ENCODE data around the gene ADI1. TPM values are rescaled to one million over a fixed set of nuclear protein-coding genes. Genes with fewer than 3 reads are reported as not detected.

ADI1 gene
- total and polyA plus RNA-seq, 2 of the 8 experiments (the other 6 are each of a cell fraction or from before 2014, with no cell fraction given): 12.2 to 40.2 TPM

DNA sequence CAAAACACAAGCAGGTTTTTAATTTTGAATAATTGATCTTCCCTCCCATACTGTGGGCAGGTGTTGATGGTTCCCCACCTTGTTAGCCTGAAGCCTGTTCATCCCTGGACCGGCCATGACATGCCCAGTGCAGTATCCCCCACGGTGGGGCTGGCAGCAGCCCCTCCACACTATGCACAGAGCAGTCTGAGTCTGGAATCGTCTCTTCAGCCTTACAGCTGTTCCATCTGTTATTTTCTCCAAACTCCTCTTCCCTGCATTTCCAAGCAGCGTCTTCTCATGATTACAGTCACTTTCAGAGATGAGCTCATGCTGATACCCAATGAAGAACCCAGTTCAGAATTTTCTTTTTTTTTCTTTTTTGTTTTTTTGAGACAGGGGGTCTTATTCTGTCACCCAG is 68.2 kb downstream of the ADI1 start:
- Histone ChIP-seq H3K9ac (replicated peaks in 1 of 4; ENCODE audit: extremely low read depth in 1 of 4, low read depth in 3 of 4, low read length in 3 of 4) (no peak overlapping the region), H3K79me1 (ENCODE audit: low read depth, low read length) (peaks cover 2% of the 10 kb centered on the region; the same call in 1 of the 2 replicates), H3K4me2 (ENCODE audit: insufficient read depth in 1 of 2, low read depth in 2 of 2, low read length in 2 of 2) (no peak overlapping the region), H3K4me1 (replicated peaks in 1 of 4; ENCODE audit: control insufficient read depth in 3 of 4, insufficient read depth in 4 of 4, low read length in 3 of 4) (peaks cover 0 to 3% (median 0%) of the 10 kb centered on the region in 4 experiments; a peak in 1 of 7 replicates), H2BK15ac (ENCODE audit: low read length) (no peak overlapping the region), H3K27ac (ENCODE audit: low read depth, low read length) (no peak overlapping the region), H3K36me3 (ENCODE audit: control insufficient read depth in 2 of 4, insufficient read depth in 4 of 4, low read length in 3 of 4) (peaks cover 3 to 7% (median 5%) of the 10 kb centered on the region in 4 experiments; a peak in 3 of 8 replicates), H3K18ac (ENCODE audit: extremely low read depth, low read length) (no peak overlapping the region), H3K4me3 (ENCODE audit: extremely low read depth in 1 of 4, insufficient read depth in 2 of 4, low read depth in 3 of 4, low read length in 4 of 4) (no peak overlapping the region), H3K23ac (ENCODE audit: insufficient read length) (no peak overlapping the region), H3K79me2 (ENCODE audit: control insufficient read depth in 1 of 2, insufficient read depth in 2 of 2, low read length in 2 of 2) (no peaks in the 10 kb centered on the region), H3K27me3 (replicated peaks in 1 of 4; ENCODE audit: control insufficient read depth in 3 of 4, extremely low read depth in 1 of 4, insufficient read depth in 3 of 4, low read length in 3 of 4) (no peaks in the 10 kb centered on the region), H2BK12ac (ENCODE audit: low read depth, low read length) (no peak overlapping the region), H3K4ac (replicated peaks; ENCODE audit: insufficient read length, low read depth, low read length) (no peak overlapping the region), H4K91ac (replicated peaks; ENCODE audit: insufficient read length, low read length) (no peak overlapping the region), H3K14ac (ENCODE audit: insufficient read length) (no peak overlapping the region), H2AK5ac (ENCODE audit: low read depth, low read length) (no peak overlapping the region), H4K5ac (ENCODE audit: insufficient read length, low read depth, low read length) (no peak overlapping the region), H4K8ac (ENCODE audit: extremely low read depth, insufficient read depth, low read length) (no peak overlapping the region), H2AFZ (ENCODE audit: low read length) (no peak overlapping the region), H3K56ac (replicated peaks; ENCODE audit: insufficient read length, low read depth, low read length) (no peak overlapping the region), H4K20me1 (replicated peaks in 1 of 2; ENCODE audit: control insufficient read depth in 1 of 2, insufficient read depth in 2 of 2, low read length in 2 of 2) (peaks cover 0 to 5% of the 10 kb centered on the region in 2 experiments), H2BK5ac (ENCODE audit: low read depth, low read length) (no peak overlapping the region), H2BK120ac (replicated peaks; ENCODE audit: low read depth, low read length) (no peak overlapping the region), H3K9me3 (ENCODE audit: insufficient read depth in 2 of 2, low read depth in 1 of 2, low read length in 1 of 2) (no peaks in the 10 kb centered on the region), H3K23me2 (ENCODE audit: low read depth, low read length) (no peaks in the 10 kb centered on the region), H2BK20ac (ENCODE audit: low read length) (no peak overlapping the region)
- ChIA-PET CTCF (ENCODE audit: partially characterized antibody) (interaction anchor here (1.0 to 5.4 kb wide), 7 partner anchors 8 to 28 kb away, joined by 3 to 51 read pairs (median 4); no protein-coding TSS in a partner anchor), POLR2A (ENCODE audit: partially characterized antibody) (no interaction called here)
- FAIRE-seq (no peak), DNase-seq (ENCODE audit: low read depth in 1 of 2, low spot score in 2 of 2) (peak in 1 of 2 experiments; percentile 8)
- whole genome bisulfite sequencing, 2 experiments (ENCODE audit: extremely low coverage in 1 of 2, insufficient coverage in 1 of 2, insufficient read length in 1 of 2, insufficient replicate concordance in 2 of 2, low coverage in 1 of 2, low lambda C conversion rate in 2 of 2, missing lambda C conversion rate in 1 of 2): 86% methylated on average over 4 of the region's 4 CpGs; no CpG with 5 or more reads in 1 of the 2 experiments
- TF ChIP-seq SAP30 (IDR thresholded peaks at IDR 0.05; ENCODE audit: insufficient read depth, insufficient replicate concordance, low read length) (no peak), RBBP5 (IDR thresholded peaks at IDR 0.05; ENCODE audit: borderline replicate concordance, low read depth, low read length) (no peak), ASH2L (IDR thresholded peaks at IDR 0.05; ENCODE audit: low read length) (no peak), SRF (IDR thresholded peaks at IDR 0.05; ENCODE audit: low read depth, low read length) (no peak), BRCA1 (IDR thresholded peaks at IDR 0.05; ENCODE audit: low read depth, low read length) (no peak), EP300 (IDR thresholded peaks at IDR 0.05; ENCODE audit: borderline replicate concordance in 1 of 2, low read depth in 2 of 2, low read length in 2 of 2) (no peak), KDM5A (IDR thresholded peaks at IDR 0.05; ENCODE audit: low read length) (no peak), YY1 (IDR thresholded peaks at IDR 0.05; ENCODE audit: low read depth, low read length) (no peak), KDM4A (IDR thresholded peaks at IDR 0.05; ENCODE audit: low read depth, low read length, severe bottlenecking) (no peak), CEBPB (IDR thresholded peaks at IDR 0.05; ENCODE audit: low read depth, low read length) (no peak), RXRA (IDR thresholded peaks at IDR 0.05; ENCODE audit: insufficient read depth, low read depth, low read length) (no peak)
- TF ChIP-seq, protein P1, sequence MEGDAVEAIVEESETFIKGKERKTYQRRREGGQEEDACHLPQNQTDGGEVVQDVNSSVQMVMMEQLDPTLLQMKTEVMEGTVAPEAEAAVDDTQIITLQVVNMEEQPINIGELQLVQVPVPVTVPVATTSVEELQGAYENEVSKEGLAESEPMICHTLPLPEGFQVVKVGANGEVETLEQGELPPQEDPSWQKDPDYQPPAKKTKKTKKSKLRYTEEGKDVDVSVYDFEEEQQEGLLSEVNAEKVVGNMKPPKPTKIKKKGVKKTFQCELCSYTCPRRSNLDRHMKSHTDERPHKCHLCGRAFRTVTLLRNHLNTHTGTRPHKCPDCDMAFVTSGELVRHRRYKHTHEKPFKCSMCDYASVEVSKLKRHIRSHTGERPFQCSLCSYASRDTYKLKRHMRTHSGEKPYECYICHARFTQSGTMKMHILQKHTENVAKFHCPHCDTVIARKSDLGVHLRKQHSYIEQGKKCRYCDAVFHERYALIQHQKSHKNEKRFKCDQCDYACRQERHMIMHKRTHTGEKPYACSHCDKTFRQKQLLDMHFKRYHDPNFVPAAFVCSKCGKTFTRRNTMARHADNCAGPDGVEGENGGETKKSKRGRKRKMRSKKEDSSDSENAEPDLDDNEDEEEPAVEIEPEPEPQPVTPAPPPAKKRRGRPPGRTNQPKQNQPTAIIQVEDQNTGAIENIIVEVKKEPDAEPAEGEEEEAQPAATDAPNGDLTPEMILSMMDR (IDR thresholded peaks at IDR 0.05; ENCODE audit: control extremely low read depth in 1 of 3, insufficient read depth in 1 of 3, low read depth in 1 of 3, low read length in 3 of 3): no peak

All from H1 (cell line).